ENCODE results near the gene GNG12. TPM values are rescaled to one million over a fixed set of nuclear protein-coding genes. Genes with fewer than 3 reads are reported as not detected.

GNG12 gene
- total RNA-seq, 1 experiment from 2014 or later, result 66.1 TPM

DNA sequence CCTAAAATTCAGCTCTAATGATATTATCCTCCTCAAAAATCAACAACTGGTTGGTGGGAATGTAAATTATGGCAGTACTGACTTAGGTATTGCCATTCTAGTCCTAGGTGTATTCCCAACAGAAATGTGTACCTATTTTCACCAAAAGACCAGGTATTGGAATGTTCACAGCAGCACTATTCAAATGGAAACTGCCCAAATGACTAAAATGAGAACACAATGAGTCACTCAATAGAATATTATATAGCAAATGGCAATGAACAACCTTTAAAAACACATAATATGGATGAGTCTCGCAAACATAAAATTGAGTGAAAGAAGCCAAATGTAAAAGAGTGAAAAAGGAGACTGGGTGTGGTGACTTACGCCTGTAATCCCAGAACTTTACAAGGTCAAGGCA, 103.4 kb downstream of the GNG12 start:
- H3K9me2 ChIP-seq (replicated peaks; ENCODE audit: low read length), result no peaks in the 10 kb centered on the region
- BruUV-seq (replicated peaks), result no TSS peak
- no peaks in the 10 kb centered on the region for H3K27me3 ChIP-seq (ENCODE audit: low read length)
- POLR2A ChIA-PET (ENCODE audit: unreplicated experiment), result interaction anchor here (0.6 kb wide), 1 partner anchor 364 kb away, joined by 5 read pairs; no protein-coding TSS in a partner anchor
- CTCF ChIA-PET, result no interaction called here
- intact Hi-C loops (cut with micrococcal nuclease), result loop anchor here (2.0 kb wide), 1 partner anchor 21 kb away; no protein-coding TSS in a partner anchor
- H3K4me1 ChIP-seq (ENCODE audit: insufficient read depth, low read length), result peaks cover 40% of the 10 kb centered on the region
- no peaks in the 10 kb centered on the region for H3K36me3 ChIP-seq (ENCODE audit: low read depth, low read length)
- H3K4me2 ChIP-seq (ENCODE audit: low read length), result peak overlapping the region; percentile 35
- peaks cover 14% of the 10 kb centered on the region for H3K79me2 ChIP-seq (ENCODE audit: low read length)
- DNase-seq (peak; percentile 85), ATAC-seq (peak; percentile 67)
- no peak overlapping the region for H2AFZ ChIP-seq (ENCODE audit: low read length)
- no peaks in the 10 kb centered on the region for H4K20me1 ChIP-seq (ENCODE audit: low read length)
- H3K4me3 ChIP-seq (ENCODE audit: low read length), result no peak overlapping the region
- peaks cover 5% of the 10 kb centered on the region for H3F3A ChIP-seq (ENCODE audit: low read length, unreplicated experiment)
- H3K27ac ChIP-seq (ENCODE audit: low read length), result peak overlapping the region; percentile 86
- no peaks in the 10 kb centered on the region for H3K9me3 ChIP-seq (ENCODE audit: low read length)
- peak overlapping the region; percentile 55 for H3K9ac ChIP-seq (ENCODE audit: low read length)
- no peak for TF ChIP-seq CTCF (conservative IDR thresholded peaks at IDR 0.05; ENCODE audit: low read depth, low read length)
- TF ChIP-seq EZH2phosphoT487 (IDR thresholded peaks at IDR 0.05; ENCODE audit: borderline replicate concordance, low read length), result no peak
- no peak for TF ChIP-seq EZH2 (IDR thresholded peaks at IDR 0.05; ENCODE audit: low read length, unreplicated experiment)

DNA sequence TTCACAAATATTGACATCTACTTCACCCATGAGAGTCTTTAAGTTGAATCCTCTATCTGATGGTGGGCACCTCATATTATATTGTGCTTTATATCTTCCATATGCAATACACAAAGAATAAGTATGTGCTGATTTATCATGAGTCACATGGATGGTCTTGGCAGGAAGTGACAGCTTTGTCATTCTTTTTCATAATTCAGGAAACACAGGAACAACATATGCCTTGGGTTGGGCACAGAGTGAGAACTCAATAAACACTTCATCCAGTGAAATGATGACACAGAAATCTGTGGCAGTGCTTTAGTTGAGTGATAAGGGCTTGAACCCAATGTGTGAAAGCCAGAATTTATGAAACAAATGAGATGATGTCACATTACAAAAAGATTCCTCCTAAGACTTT, 107.0 kb downstream of the GNG12 start:
- no TSS peak for BruUV-seq (replicated peaks)
- ChIA-PET POLR2A (ENCODE audit: unreplicated experiment) (interaction anchor here (0.5 kb wide), 1 partner anchor 41 kb away, joined by 3 read pairs; the partner anchor contains the start of gene GADD45A), CTCF (no interaction called here)
- no peaks in the 10 kb centered on the region for H3K9me3 ChIP-seq (ENCODE audit: low read length)
- H4K20me1 ChIP-seq (ENCODE audit: low read length), result no peaks in the 10 kb centered on the region
- H3K4me3 ChIP-seq (ENCODE audit: low read length), result no peak overlapping the region
- H3K27ac ChIP-seq (ENCODE audit: low read length), result peak overlapping the region; percentile 82
- peaks cover 18% of the 10 kb centered on the region for H3K79me2 ChIP-seq (ENCODE audit: low read length)
- intact Hi-C loops (cut with micrococcal nuclease), result no loop called here
- TF ChIP-seq EZH2phosphoT487 (IDR thresholded peaks at IDR 0.05; ENCODE audit: borderline replicate concordance, low read length), result no peak
- no peak for TF ChIP-seq EZH2 (IDR thresholded peaks at IDR 0.05; ENCODE audit: low read length, unreplicated experiment)
- no peak for TF ChIP-seq CTCF (conservative IDR thresholded peaks at IDR 0.05; ENCODE audit: low read depth, low read length)
- peaks cover 5% of the 10 kb centered on the region for H3F3A ChIP-seq (ENCODE audit: low read length, unreplicated experiment)
- no peaks in the 10 kb centered on the region for H3K36me3 ChIP-seq (ENCODE audit: low read depth, low read length)
- H2AFZ ChIP-seq (ENCODE audit: low read length), result no peak overlapping the region
- H3K4me1 ChIP-seq (ENCODE audit: insufficient read depth, low read length), result peaks cover 68% of the 10 kb centered on the region
- DNase-seq (peak; percentile 79), ATAC-seq (peak; percentile 18)
- peak overlapping the region; percentile 19 for H3K4me2 ChIP-seq (ENCODE audit: low read length)
- H3K9me2 ChIP-seq (replicated peaks; ENCODE audit: low read length), result no peaks in the 10 kb centered on the region
- H3K9ac ChIP-seq (ENCODE audit: low read length), result peak overlapping the region; percentile 15; the same call in 1 of the 2 replicates
- H3K27me3 ChIP-seq (ENCODE audit: low read length), result no peaks in the 10 kb centered on the region

GRCh38 chr1:67724928-67725560, 108.2 kb downstream of the GNG12 start:
- no peaks in the 10 kb centered on the region for H3K9me2 ChIP-seq (replicated peaks; ENCODE audit: low read length)
- H3K4me3 ChIP-seq (ENCODE audit: low read length), result no peak overlapping the region
- H3K9ac ChIP-seq (ENCODE audit: low read length), result peak overlapping the region; percentile 19; the same call in 1 of the 2 replicates
- no peak overlapping the region for H2AFZ ChIP-seq (ENCODE audit: low read length)
- ChIA-PET CTCF (interaction anchor here (0.9 kb wide), 1 partner anchor 192 kb away, joined by 3 read pairs; no protein-coding TSS in a partner anchor), POLR2A (ENCODE audit: unreplicated experiment) (no interaction called here)
- no peaks in the 10 kb centered on the region for H3K9me3 ChIP-seq (ENCODE audit: low read length)
- peaks cover 18% of the 10 kb centered on the region for H3K79me2 ChIP-seq (ENCODE audit: low read length)
- BruUV-seq (replicated peaks), result no TSS peak
- H3K4me2 ChIP-seq (ENCODE audit: low read length), result peak overlapping the region; percentile 23
- H3K27me3 ChIP-seq (ENCODE audit: low read length), result no peaks in the 10 kb centered on the region
- ATAC-seq (peak; percentile 67), DNase-seq (peak; percentile 91)
- intact Hi-C loops (cut with micrococcal nuclease), result loop anchor here (1.0 kb wide), 1 partner anchor 39 kb away; no protein-coding TSS in a partner anchor
- H3K36me3 ChIP-seq (ENCODE audit: low read depth, low read length), result no peaks in the 10 kb centered on the region
- peaks cover 5% of the 10 kb centered on the region for H3F3A ChIP-seq (ENCODE audit: low read length, unreplicated experiment)
- no peak for TF ChIP-seq EZH2 (IDR thresholded peaks at IDR 0.05; ENCODE audit: low read length, unreplicated experiment)
- TF ChIP-seq EZH2phosphoT487 (IDR thresholded peaks at IDR 0.05; ENCODE audit: borderline replicate concordance, low read length), result no peak
- TF ChIP-seq CTCF (conservative IDR thresholded peaks at IDR 0.05; ENCODE audit: low read depth, low read length), result no peak
- H4K20me1 ChIP-seq (ENCODE audit: low read length), result no peaks in the 10 kb centered on the region
- H3K4me1 ChIP-seq (ENCODE audit: insufficient read depth, low read length), result peaks cover 61% of the 10 kb centered on the region
- peak overlapping the region; percentile 82 for H3K27ac ChIP-seq (ENCODE audit: low read length)
